ENCODE results near the gene RUFY2.

RUFY2 gene

DNA sequence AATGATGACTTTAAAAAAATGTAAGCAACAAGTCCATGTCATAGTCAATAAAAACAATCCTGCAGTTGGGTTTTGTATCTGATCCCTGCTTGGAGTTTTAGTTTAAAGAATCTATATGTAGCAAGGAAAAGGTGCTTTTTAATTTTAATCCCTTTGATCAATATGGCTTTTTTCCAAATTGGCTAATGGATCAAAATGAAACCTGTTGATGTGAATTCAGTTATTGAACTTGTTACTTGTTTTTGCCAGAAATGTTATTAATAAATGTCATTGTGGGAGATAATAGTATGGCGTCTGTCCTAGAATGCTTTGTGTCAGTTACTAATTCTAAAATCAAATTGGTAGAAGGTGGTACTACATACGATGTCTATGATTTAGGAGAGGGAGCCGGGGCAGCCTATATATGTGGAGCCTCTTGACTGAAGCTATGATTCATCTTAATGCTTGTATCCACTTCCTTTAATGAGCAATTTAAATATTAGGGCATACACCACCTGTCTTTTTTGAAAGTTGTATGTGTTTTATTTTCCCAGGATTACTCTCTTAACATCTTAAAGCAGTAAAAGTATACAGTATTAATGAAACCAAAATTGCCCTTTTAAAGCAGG, 64.1 kb downstream of the RUFY2 start:
- TF ChIP-seq, protein P1, sequence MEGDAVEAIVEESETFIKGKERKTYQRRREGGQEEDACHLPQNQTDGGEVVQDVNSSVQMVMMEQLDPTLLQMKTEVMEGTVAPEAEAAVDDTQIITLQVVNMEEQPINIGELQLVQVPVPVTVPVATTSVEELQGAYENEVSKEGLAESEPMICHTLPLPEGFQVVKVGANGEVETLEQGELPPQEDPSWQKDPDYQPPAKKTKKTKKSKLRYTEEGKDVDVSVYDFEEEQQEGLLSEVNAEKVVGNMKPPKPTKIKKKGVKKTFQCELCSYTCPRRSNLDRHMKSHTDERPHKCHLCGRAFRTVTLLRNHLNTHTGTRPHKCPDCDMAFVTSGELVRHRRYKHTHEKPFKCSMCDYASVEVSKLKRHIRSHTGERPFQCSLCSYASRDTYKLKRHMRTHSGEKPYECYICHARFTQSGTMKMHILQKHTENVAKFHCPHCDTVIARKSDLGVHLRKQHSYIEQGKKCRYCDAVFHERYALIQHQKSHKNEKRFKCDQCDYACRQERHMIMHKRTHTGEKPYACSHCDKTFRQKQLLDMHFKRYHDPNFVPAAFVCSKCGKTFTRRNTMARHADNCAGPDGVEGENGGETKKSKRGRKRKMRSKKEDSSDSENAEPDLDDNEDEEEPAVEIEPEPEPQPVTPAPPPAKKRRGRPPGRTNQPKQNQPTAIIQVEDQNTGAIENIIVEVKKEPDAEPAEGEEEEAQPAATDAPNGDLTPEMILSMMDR (IDR thresholded peaks at IDR 0.05; ENCODE audit: low read depth, low read length) = no peak
- DNase-seq (ENCODE audit: extremely low read depth, low read depth) = no peak

DNA sequence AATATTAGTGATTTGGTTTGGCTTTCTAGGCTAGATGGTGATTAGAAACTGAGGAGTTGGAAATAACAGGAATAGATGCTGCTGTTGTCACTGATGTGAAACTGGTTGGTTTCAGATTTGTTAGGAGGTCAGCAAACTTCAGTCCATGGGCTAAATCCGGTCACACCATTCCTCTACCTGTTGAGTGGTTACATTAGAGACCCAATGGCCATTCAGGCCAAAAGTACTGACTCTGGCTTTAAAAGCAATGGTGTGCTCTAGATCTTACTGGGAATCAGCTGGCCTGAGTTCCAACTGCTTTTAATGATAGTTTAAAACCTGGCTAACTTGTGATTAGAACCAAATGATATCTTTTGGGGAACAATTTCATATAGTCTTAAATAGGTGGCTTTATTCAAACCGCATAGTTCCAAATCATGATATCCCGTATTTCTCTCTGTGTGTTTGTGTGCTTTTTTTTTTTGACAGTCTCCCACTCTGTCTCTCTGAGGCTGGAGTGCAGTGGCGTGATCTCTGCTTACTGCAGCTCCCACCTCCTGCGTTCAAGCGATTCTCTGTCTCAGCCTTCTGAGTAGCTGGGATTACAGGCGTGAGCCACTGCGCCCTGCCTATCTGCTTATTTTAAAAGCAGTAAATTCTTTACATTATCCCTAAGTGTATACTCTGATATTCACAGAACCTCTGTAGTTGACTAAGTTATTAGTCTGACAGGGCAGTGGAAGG, 66.6 kb downstream of the RUFY2 start:
- TF ChIP-seq, protein P1 (IDR thresholded peaks at IDR 0.05; ENCODE audit: low read depth, low read length) = no peak
- no peak for DNase-seq (ENCODE audit: extremely low read depth, low read depth)

DNA sequence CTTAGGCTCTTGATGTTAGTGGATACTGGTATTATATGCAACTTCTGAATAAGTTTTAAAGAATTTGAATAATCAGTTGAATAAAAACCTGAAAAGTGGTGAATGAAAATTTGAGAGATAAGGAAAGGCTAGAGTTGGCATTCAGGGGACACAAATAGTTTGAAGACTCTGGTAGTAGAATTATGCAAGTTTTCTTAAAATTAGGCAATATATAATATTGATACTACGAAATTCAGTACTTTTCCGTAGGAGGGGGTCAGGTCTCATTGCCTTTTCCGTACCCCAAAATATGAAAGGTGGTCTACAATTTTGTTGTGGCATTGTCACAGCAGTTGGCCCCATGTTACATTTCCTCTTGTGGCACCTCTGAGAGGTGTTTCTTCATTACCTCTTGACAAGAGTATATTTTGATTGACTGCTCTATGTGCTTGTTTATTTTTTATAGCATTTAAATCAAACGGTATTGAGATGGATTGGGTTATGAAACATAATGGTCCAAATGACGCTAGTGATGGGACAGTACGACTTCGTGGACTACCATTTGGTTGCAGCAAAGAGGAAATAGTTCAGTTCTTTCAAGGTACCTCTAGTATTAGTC, 70.2 kb downstream of the RUFY2 start:
- TF ChIP-seq, protein P1 (IDR thresholded peaks at IDR 0.05; ENCODE audit: low read depth, low read length) = no peak
- no peak for DNase-seq (ENCODE audit: extremely low read depth, low read depth)

DNA sequence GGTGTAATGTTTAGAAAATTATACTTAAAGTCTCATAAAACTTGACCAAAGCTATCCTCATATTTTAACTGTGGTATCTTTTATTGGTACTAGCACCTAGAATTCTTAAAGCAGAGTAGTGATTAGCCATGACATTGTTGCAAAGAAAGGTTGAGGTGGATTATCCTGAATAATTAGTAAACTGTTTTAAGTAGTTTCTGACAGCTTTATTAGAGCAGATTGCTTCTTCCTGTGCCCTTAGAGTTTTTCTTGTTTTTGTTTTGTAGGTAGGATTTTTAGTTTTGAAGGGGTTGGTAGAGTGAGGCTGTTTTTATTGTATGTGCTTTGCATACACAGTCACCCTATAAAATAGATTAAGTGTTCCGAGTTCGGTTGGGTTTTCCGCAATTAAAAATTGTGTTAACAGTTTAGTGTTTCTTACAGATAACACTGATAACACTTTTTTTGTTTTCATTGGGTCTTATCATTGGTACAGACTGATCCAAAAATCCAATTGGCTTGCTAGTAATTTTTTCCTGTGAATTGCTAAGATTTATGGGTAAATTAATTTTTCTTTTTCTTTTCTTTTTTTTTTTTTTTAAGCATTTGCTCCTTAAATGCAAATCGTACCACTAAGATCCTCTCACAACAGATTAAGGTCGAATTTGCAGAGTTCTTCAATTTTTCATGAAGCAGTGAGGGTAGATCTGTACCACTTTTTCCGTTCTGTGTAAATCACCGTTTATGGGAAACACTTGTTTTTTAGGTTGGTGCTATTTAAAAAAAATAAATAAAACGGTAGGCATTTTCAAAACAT, 72.2 kb downstream of the RUFY2 start:
- DNase-seq (ENCODE audit: extremely low read depth, low read depth) = no peak
- TF ChIP-seq, protein P1 (IDR thresholded peaks at IDR 0.05; ENCODE audit: low read depth, low read length) = no peak

DNA sequence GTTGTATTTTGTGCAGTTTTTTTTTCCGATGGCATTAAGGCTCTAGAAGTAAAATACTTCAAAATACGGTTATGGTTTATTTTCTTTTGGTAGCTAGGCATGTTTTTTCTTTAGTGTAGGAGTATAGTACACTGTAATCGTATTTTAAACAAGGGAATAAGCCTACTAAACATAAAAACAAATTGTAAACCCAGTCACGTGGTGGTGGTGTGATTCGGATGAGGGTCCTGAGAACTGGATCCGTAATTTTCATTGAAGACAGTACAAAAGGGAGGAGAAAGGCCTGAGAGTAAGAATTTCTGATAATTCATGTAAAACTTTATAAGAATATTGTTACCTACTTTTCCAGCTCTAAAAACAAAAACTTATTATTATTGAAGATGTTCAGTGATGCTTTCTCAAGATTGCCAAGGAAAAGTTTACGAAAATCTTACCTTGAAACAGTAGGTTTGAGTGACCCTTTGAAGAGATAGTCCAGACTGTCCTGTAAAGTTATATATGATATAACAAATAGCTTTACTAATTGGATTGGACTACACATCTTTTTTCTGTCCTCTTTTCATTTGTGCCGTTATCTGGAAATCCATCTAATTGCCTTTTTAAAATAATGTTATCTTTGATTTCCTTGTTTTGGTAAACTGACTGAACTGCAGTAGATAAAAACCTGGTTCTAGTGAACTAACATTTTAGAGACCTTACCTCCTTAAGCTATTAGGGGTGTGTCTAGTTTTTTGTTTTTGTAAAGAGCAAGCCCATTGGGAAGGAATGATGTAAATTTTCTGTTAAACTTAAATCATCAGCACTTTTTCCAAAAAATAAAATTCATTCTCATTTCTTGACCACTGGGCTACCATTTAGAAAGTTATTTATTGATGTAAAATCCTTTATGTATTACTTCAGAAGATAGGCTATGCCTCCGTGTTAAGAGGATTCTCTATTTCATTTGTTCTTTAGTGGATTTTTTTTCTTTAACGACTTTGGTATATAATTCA, 73.3 kb downstream of the RUFY2 start:
- no peak for DNase-seq (ENCODE audit: extremely low read depth, low read depth)

DNA sequence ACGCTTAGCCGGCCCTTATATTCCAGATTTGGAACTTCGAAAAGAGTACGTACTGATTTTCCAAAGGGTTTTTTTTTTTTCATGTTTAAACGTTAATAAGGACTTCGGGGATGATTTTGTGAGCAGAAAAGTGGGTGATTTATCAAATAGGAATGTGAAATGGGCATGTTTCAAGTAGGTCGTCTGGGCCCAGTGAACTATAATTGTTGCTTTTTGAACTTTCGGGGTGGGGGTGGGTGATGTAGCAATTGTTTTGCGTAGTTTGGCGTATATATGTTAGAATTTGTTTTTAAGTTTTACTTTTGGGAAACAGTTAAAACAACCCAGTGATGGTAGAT, 74.0 kb downstream of the RUFY2 start:
- no peak for DNase-seq (ENCODE audit: extremely low read depth, low read depth)
- TF ChIP-seq, protein P1 (IDR thresholded peaks at IDR 0.05; ENCODE audit: low read depth, low read length) = no peak

More for the DNA sequence above, 73.3 kb downstream of the RUFY2 start:
- TF ChIP-seq, protein P1 (IDR thresholded peaks at IDR 0.05; ENCODE audit: low read depth, low read length) = no peak
